Esophagus muscularis mucosa (tissue), 4 donors: ENCODE data around the gene FAM24A.

Experiments used
- CTCF ChIP-seq, 3 experiments: fragments of 200-600 bp in 2 of 3; fragments of 450-650 bp in 1 of 3; sonication (generic) in 2 of 3; IDR thresholded peaks; one replicate each; pipeline ENCODE4 v1.5.1; 2017 to 2019; ENCODE audit warnings: antibody characterized with exemption in 3 of 3, mild to moderate bottlenecking in 2 of 3, moderate library complexity in 1 of 3
- EP300 ChIP-seq: sonication (generic); formaldehyde crosslinking; IDR thresholded peaks from one replicate; pipeline ENCODE4 v1.6.1; 2017; ENCODE audit warnings: antibody characterized with exemption
- POLR2A ChIP-seq: fragments of 450-650 bp; IDR thresholded peaks from one replicate; pipeline ENCODE4 v1.6.1; 2017; ENCODE audit warnings: antibody characterized with exemption, moderate library complexity, mild to moderate bottlenecking, low read depth
- POLR2AphosphoS5 ChIP-seq, 2 donors: sonication (generic); formaldehyde crosslinking; IDR thresholded peaks; one replicate each; pipeline ENCODE4 v1.6.1; 2017; ENCODE audit warnings: antibody characterized with exemption in 2 of 2

- TF ChIP-seq POLR2AphosphoS5 (IDR thresholded peaks at IDR 0.05) (no peak), CTCF (IDR thresholded peaks at IDR 0.05) (no peak), POLR2A (no peak), EP300 (no peak)
Measured at GRCh38 chr10:122957474-122957873, 47.1 kb downstream of the FAM24A start.
